ENCODE measurements around the gene EMP3. TPM values are rescaled to one million over a fixed set of nuclear protein-coding genes. Genes with fewer than 3 reads are reported as not detected.

EMP3 gene
- total and polyA plus RNA-seq, 2 of the 13 experiments (the other 11 are each of a cell fraction or from before 2014, with no cell fraction given), result 2.2 to 7.8 TPM

DNA sequence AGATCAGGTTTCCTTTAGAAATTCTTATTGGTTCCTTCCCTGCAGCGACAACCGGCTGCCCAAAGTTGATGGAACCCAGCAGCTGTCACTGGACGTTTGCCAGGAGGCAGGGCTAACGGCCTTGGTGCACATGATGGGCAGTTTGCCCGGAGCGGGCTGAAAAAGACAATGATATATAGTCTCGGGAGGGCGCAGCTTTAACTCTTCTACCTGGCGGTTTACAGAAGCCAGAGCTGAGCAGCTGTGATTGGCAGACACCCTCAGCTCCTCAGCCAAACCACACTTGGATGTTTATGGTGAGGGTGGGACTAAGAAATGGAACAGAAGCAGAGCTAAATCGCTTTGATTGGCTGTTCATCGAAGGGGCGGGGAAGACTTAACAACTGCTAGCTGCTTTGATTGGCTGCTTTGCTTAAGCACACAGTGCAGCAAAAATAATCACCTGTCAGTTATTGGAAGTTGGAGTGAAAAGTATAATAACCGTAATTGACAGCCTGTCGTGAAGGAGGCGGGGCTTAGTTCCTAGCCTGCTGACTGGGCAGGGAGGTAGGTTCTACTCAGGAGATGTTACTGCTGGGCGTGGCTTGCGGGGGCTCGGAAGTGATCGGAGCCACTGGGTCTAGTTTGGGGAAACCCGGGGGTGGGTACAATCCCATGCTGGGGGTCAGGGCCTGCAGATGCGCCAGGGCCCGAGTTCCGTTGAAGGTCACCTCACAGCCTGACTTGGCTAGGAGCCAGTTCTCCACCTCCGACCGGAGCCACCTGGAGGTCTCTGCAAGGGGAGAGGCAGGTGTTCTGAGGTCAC lies 7.5 kb downstream of the EMP3 start (continued):
- TF ChIP-seq ZHX2 (IDR thresholded peaks at IDR 0.05; ENCODE audit: low read depth), result no peak
- no peak for TF ChIP-seq ZHX2 (CRISPR knock-in tag; IDR thresholded peaks at IDR 0.05; ENCODE audit: borderline replicate concordance)
- TF ChIP-seq KLF9 (CRISPR knock-in tag; IDR thresholded peaks at IDR 0.05; ENCODE audit: low read depth), result no peak
- no peak for TF ChIP-seq ZNF367 (CRISPR knock-in tag; IDR thresholded peaks at IDR 0.05; ENCODE audit: borderline replicate concordance)
- no peak for TF ChIP-seq AGO1 (IDR thresholded peaks at IDR 0.05; ENCODE audit: low read depth, low read length, poor library complexity, severe bottlenecking)
- TF ChIP-seq FIP1L1 (IDR thresholded peaks at IDR 0.05; ENCODE audit: borderline replicate concordance, insufficient read depth, low read depth, low read length), result no peak
- 0 out of 2 replicates have a peak, but pooled peaks have one; percentile 16 for TF ChIP-seq POLR2AphosphoS5 (IDR thresholded peaks at IDR 0.05; ENCODE audit: low read depth, low read length)
- no peak for TF ChIP-seq STAT6 (CRISPR knock-in tag; IDR thresholded peaks at IDR 0.05; ENCODE audit: borderline replicate concordance)
- TF ChIP-seq ATF2 (CRISPR knock-in tag; IDR thresholded peaks at IDR 0.05), result no peak
- TF ChIP-seq ZSCAN20 (CRISPR knock-in tag; IDR thresholded peaks at IDR 0.05; ENCODE audit: borderline replicate concordance), result no peak
- TF ChIP-seq, protein P1, sequence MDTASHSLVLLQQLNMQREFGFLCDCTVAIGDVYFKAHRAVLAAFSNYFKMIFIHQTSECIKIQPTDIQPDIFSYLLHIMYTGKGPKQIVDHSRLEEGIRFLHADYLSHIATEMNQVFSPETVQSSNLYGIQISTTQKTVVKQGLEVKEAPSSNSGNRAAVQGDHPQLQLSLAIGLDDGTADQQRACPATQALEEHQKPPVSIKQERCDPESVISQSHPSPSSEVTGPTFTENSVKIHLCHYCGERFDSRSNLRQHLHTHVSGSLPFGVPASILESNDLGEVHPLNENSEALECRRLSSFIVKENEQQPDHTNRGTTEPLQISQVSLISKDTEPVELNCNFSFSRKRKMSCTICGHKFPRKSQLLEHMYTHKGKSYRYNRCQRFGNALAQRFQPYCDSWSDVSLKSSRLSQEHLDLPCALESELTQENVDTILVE (CRISPR knock-in tag; IDR thresholded peaks at IDR 0.05), result no peak
- TF ChIP-seq DPF2 (CRISPR knock-in tag; IDR thresholded peaks at IDR 0.05; ENCODE audit: borderline replicate concordance, low read depth), result no peak
- no peak for TF ChIP-seq ZSCAN29 (CRISPR knock-in tag; conservative IDR thresholded peaks at IDR 0.05)
- TF ChIP-seq ZNF282 (IDR thresholded peaks at IDR 0.05; ENCODE audit: partially characterized antibody), result no peak
- TF ChIP-seq ERF (CRISPR knock-in tag; IDR thresholded peaks at IDR 0.05), result no peak
- TF ChIP-seq HOXA9 (CRISPR knock-in tag; IDR thresholded peaks at IDR 0.05; ENCODE audit: borderline replicate concordance), result no peak
- no peak for TF ChIP-seq ZMYM2 (CRISPR knock-in tag; IDR thresholded peaks at IDR 0.05)
- TF ChIP-seq ZNF572 (CRISPR knock-in tag; IDR thresholded peaks at IDR 0.05), result no peak
